Thyroid gland (tissue), 4 donors: ENCODE measurements around the gene KREMEN1.

ENCODE experiments used
- CTCF ChIP-seq, 6 experiments: fragments of 200-600 bp in 3 of 6; fragments of 450-650 bp in 3 of 6; sonication (generic) in 3 of 6; IDR thresholded peaks; one replicate each; pipeline ENCODE4 v1.5.1; 2016 to 2019; ENCODE audit warnings: antibody characterized with exemption in 6 of 6, mild to moderate bottlenecking in 2 of 6, inconsistent platforms in 1 of 6, moderate library complexity in 1 of 6
- POLR2A ChIP-seq, 2 donors: fragments of 450-650 bp; IDR thresholded peaks; one replicate each; pipeline ENCODE4 v1.6.1; 2017; ENCODE audit warnings: antibody characterized with exemption in 2 of 2, mild to moderate bottlenecking in 2 of 2, moderate library complexity in 1 of 2

- TF ChIP-seq CTCF (IDR thresholded peaks at IDR 0.05), result no peak
- TF ChIP-seq POLR2A (IDR thresholded peaks at IDR 0.05), result no peak
These were observed 28.1 kb upstream of the KREMEN1 start for GRCh38 chr22:29044657-29045176.
